ENCODE data around the gene MAPK1.
"Not testable (repeated sequence)": the region's sequence is repeated elsewhere in the genome, so short reads cannot be mapped to it uniquely, and the experiment has no call there.

MAPK1 gene

DNA sequence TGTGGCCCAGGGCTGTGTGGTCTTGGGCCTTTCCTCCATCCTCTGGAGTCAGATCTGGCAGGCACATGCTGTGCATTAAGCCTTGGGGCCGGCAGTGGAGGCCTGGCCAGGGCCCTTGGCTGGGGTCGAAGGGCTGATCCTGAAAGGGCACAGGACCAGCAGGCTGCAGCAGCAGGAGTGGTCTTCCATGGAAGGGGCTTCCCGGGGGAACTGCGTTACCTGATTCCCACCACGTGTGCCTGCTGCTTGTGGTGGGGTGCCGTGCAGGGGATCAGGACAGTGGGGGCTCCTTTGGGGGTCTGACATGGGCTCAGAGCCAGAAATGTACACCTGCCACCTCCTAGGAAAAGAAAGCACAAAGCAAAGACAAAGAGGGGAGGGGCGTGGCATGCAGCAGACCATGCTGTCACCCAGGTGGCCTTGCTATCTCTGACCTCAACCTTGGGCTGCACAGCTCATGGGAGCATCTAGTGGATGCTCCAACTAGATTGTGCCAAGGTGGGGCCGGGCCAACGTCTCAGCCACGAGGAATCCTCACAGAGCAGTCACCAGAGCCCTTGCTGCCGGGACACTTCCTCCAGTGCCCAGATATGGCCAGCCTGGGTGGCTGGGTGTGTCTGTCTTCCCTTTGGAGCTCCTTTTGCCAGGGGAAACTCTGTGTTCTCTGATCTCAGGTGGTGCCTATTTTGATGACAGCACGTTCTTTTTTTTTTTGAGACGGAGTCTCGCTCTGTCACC lies 113.9 kb downstream of the MAPK1 start:
- no peak for DNase-seq

DNA sequence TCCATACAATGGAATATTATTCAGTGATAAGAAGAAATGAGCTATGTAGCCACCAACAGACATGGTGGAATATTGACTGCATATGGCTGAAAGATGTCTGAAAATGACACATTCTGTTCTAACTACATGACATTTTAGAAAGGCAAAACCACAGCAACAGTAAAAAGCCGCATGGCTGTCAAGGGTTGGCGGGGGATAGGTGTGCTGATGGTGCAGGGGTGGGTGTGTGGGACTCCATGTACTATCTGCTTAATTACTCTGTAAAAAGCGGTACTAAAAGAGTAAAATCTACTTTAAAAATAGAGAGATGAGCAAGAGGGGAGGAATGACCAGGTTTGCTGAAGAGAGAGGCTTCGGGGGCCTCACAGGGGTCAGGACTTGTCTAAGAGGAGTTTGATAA lies 115.2 kb downstream of the MAPK1 start:
- DNase-seq, result no peak

DNA sequence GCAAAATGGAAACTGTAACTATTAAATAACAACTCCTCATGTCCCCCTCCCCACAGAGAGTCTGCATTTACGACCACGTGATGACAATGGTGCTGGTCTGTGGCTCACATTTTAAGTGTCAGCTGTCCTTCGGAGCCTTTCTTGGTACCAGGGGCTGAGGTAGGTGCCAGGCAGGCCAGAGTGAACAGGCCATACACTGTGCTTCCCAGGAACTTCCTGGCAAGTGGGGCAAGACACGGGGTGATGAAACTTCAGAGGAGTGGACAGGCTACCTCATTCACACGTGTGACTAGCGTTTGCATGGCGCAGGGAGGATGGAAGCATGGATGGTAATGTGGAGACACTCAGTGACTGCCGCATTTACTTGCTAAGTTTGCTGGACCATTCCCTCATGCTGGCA lies 121.5 kb downstream of the MAPK1 start:
- DNase-seq, result no peak

DNA sequence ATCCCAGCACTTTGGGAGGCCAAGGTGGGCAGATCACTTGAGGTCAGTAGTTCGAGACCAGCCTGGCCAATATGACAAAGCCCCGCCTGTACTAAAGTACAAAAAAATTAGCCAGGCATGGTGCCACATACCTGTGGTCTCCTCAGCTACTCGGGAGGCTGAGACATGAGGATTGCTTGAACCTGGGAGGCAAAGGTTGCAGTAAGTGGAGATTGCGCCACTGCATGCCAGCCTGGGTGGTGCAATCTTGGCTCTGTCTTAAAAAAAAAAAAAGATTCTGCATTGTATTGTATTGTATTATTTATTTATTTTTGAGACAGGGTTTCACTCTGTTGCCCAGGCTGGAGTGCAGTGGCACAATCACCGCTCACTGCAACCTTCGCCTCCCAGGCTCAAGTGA lies 122.5 kb downstream of the MAPK1 start:
- DNase-seq, result not testable (repeated sequence)

- no peak for DNase-seq
Measured at GRCh38 chr22:21741790-21742189, 125.7 kb downstream of the MAPK1 start.

GRCh38 chr22:21741059-21741458 lies 126.4 kb downstream of the MAPK1 start:
- no peak for DNase-seq

DNA sequence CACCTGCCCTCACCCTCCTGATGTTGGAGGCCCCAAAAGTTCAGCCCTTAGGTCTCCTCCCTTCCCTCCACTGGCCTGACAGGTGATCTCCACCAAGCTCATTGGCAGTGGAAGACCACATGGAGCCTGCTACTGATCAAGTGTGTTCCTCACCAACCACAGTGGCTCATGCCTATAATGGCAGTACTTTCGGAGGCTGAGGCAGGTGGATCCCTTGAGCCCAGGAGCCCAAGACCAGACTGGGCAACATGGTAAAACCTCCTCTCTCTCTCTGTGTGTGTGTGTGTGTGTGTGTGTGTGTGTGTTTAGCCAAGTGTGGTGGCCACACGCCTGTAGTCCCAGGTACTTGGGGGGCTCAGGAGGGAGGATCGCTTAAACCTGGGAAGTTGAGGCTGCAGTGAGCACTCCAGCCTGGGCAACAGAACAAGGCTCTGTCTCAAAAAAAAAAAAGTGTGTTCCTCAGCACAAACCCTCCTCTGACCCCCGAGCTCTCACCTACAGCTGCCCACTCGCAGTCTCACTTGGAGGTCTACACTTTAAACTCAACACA lies 127.5 kb downstream of the MAPK1 start:
- DNase-seq, result no peak

GRCh38 chr22:21738966-21739365 lies 128.5 kb downstream of the MAPK1 start:
- no peak for DNase-seq

GRCh38 chr22:21738081-21738480 lies 129.4 kb downstream of the MAPK1 start:
- DNase-seq, result no peak

DNA sequence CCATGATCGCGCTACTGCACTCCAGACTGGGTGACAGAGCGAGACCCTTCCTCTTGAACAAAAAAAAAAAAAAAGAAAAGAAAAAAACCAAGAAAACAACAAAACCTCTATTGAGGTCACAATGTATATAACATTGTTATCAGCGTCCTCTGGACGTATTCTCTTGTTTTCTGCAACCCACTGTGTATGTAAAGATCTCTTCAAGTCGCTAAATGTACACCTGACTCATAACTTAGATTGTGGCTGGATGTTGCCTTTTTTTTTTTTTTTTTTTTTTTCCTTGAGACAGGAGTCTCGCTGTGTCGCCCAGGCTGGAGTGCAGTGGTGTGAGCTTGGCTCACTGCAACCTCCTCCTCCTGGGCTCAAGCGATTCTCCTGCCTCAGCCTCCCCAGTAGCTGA lies 130.5 kb downstream of the MAPK1 start:
- no peak for DNase-seq

DNA sequence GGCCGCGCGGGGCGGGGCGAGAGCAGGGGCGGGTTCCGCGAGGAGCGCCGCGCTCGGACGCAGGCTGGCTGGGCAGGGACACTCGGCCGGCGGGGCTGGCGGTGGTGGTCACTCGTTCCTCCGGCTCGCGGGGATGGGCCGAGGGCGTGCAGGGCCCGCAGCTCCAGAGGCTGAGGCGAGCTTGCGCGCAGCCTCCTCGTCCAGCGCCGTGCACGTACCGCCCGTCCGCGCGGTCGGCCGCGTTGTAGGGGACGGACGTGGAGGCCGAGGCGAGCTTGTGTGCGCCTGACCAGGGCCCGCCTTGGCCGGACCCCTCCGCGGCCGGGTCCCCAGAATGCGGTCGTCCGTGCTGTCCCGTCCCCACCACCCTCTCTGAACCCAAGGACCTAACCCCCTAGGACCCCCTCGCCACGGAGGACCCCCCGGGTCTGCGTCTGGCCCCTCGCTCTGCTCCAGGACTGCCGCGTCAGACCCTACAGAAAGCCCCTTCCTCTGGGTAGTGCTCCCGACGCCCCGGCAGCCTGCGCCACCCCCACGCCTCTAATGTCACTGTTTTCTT lies 131.3 kb downstream of the MAPK1 start:
- DNase-seq, result no peak

DNA sequence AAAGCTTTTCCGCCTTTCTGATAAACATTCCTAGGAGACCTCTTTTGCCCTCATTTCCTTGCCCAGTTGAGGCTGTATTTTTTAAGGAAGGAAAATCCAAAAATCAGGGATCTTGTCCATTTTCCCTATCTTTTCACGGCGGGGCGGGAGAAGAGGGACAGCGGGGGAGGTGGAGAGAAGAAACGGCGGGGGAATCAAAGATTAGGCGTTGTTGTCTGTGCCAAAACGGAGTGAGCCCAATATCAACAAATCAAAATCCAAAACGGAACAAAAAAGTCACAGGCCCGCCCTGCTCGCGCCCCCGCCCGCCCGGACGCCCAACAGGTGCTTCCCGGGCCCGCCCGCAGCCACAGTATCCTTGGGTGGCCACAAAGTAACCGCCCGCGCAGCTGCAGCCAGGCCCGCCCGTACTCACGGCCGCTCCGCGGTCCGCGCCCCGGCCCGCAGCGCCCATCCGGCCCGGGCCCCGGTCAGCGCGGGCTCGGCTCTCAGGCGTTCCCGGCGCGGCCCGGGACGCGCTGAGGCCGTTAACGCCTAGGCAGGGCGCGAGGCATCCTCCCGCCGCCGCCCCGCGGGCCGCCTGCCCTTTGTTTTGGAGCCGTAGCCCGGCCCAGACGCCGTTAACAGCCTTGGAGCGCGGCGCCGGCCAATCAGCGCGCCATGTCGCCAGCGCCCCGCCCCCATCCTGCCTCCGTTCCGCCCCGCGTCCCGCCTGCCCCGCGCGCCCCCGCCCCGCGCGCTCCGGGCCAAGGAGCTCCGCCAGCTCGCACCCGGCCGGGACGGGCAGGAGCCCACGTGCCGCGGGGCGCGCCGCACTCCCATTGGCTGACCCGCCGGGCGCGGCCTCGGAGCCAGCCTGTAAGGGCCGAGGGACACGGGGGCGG lies 132.0 kb downstream of the MAPK1 start, which contains the start of gene YPEL1:
YPEL1 (minus strand) TSS at position 595 of the 884 bp plus-strand sequence. CDS start 25,050 bp downstream, outside the sequence.
- peak; percentile 77 to 84 for DNase-seq

DNA sequence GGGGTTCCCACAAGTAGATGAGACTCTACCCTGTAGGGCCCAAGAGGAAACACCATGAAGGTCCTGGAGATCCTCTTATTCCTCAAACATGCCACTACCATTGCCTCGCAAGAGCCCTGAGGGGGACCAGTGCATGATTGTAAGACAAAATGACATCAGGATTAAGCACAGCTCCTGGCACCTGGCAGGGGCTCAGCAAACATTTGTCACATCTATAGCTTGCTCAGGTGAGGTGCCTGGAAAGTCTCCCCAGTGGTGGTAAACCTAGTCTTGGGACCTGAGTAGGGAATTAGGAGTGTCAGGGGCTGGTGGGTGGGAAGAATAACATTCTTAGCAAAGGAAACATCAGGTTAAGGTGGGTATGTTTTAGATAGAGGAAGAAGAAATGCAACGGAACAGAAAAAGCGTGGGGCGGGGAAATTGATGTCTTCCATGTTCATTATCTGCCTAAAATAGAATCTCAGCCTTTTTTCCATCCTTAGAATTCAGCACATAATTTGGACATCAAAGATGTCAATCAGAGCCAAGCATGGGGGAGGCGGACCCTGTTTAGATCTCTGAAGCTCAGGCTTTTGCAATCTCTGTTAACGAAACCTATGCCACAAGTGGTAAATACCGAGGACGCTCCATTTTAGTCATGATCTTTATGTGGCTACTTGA lies 132.8 kb downstream of the MAPK1 start:
- DNase-seq, result no peak

DNA sequence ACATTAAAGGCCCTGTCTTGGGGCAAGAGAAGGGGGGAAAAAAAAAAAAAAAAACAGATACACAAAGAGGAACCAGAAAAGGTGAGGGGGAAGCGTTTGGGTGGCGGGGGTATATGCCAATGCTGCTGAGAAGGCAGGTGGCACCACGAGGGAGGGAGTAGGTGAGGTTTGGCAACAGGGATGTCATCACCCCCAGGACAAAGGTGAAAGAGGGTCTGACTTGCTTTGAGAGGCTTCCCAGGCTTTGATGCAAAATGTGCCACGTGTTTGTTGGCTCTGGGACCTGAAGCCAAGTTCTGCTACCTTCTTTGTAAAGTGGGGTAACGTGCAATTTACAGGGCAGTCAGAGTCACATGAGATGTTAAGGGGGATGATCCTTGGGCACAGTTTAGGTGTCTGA lies 135.9 kb downstream of the MAPK1 start:
- DNase-seq, result no peak

- DNase-seq, result no peak
Measured at GRCh38 chr22:21730535-21731308, 136.7 kb downstream of the MAPK1 start.

DNA sequence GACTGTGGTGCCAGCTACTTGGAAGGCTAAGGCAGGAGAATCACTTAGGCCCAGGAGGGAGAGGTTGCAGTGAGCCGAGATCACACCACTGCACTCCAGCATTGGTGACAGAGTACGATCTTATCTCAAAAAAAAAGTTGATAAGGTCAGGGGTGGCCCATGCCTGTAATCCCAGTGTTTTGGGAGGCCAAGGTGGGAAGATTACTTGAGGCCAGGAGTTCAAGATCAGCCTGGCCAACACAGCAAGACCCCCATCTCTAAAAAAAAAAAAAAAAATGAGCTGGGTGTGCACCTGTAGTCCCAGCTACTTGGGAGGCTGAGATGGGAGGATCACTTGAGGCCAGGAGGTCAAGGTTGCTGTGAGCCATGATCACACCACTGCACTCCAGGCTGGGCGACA lies 138.3 kb downstream of the MAPK1 start:
- DNase-seq, result not testable (repeated sequence)

DNA sequence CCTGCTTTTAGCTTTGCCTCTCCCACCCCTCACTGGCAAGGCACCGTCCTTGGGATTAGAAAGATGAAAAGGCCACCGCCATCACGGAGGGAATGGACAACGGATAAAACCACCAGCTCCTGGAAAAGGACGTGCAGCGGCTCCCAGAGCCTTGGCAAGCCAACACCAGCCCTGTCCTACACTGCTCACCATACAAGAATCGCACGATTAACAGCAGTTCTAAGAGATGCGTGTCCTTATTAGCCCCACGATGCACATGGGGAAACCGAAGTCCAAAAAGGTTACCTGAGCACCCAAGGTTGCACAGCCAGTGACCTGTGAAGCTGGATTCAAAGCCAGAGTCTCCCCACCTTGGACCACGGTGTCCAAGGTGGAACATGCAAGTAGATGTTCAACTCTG lies 139.2 kb downstream of the MAPK1 start:
- DNase-seq, result no peak

DNA sequence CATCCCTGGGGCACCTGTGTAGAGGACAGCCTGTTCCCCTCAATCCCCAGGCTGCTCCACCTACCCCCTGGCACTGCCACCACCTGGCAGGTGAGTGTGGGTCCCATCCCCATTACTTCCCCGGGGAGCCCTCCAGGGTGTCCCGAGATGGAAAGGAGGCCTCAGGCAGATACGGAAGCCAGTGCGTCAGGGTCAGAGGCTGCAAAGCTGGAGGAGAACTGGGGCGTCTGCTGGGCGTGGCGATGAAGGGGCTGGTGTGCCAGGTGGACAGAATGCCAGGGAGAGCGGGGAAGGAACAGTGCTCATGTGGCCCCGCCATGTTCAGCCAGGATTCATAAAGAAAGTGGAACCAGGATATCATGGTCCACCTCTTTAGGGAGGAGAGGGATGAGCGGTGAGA lies 139.7 kb downstream of the MAPK1 start:
- DNase-seq, result no peak

DNA sequence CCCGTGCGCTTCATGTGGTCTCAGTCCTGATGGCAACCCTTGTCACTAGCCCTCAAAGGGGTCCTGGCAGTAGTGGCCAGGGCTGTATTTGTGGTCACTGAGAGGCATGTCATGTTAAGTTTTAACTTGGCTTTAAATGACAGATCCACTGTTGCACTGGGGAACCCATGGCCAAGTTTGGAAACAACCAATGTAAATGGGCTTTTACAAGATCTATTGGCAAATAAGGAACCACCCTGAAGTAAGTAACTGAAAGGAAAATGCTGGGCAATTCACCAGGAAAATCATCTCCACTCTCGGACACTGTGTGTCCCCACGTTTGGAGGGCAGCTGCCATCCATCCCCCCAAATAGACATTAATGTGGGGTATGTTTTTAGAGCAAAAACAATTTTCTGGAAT lies 140.3 kb downstream of the MAPK1 start:
- no peak for DNase-seq

- DNase-seq, result peak; percentile 51 to 72
Measured at GRCh38 chr22:21726650-21727049, 140.8 kb downstream of the MAPK1 start.

DNA sequence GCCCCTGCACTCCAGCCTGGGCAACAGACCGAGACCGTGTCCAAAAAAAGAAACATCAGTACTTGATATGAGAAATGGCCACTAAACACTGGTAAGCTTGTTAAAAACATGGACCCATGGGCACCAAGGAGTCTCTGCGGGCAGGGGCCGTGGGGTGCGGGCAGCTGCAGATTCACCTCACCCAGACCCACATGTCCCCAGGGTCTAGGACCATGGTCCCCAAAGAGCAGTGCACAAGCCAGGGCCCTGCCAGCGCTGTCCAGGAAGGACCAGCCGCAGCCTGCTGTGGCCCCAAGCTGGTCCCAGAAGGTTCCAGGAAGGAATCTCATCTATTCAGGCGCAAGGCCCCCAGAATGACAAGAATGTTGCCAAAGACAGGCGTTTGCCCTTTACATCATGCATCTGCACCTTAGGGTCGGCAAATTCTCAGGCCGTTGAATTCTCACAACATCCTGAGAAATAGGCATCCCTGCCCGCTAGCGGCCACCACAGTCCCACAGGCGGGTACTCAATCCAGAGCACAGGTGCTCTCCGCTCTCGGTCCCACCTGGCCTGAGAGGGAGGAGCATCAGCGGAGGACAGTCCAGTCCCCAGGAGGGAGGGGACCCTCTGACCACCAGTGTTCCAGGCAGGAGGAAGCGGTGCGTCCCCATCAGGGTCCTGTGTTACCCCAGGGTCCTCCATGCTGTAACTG lies 141.3 kb downstream of the MAPK1 start:
- no peak for DNase-seq

Measured in SHP77 (cell line).